HEK293 (cell line): ENCODE data around the gene PALD1.

ENCODE experiments used
- CTCF ChIA-PET: fragments of 350-600 bp; formaldehyde crosslinking; extraction: SDS; loops from one replicate; lab custom pipeline; 2021; ENCODE audit warnings: antibody characterized with exemption; lab: Yijun Ruan, JAX
- POLR2A ChIA-PET: fragments of 300-600 bp; formaldehyde crosslinking; extraction: SDS; loops from one replicate; lab custom pipeline; 2020; ENCODE audit warnings: antibody characterized with exemption, inconsistent platforms; lab: Yijun Ruan, JAX
- H3K27ac ChIP-seq: fragments of 200-500 bp; sonication (Bioruptor generic); 2 replicates; pipeline ENCODE4 v1.5.1; 2014; ENCODE audit warnings: low read depth, low read length, control low read depth, inconsistent platforms; ENCODE audit errors: extremely low read depth
- H3K36me3 ChIP-seq, 2 experiments: fragments of 200-500 bp in 1 of 2; sonication (Bioruptor generic) in 1 of 2; 1 replicate in 1 of 2; 2 replicates in 1 of 2; pipeline ENCODE4 v1.5.1; 2014 to 2017; ENCODE audit warnings: inconsistent platforms in 2 of 2, low read length in 2 of 2; ENCODE audit not compliant: control insufficient read depth in 2 of 2, insufficient read depth in 1 of 2
- H3K4me1 ChIP-seq: fragments of 200-500 bp; sonication (Bioruptor generic); 2 replicates; pipeline ENCODE4 v1.5.1; 2014; ENCODE audit warnings: mild to moderate bottlenecking, low read length, inconsistent platforms; ENCODE audit not compliant: control insufficient read depth, insufficient read depth
- H3K4me3 ChIP-seq: 2 replicates; pipeline ENCODE4 v1.5.1; 2011; ENCODE audit warnings: low read depth, mild to moderate bottlenecking, control low read depth, low read length, moderate library complexity
- H3K9me3 ChIP-seq: fragments of 200-500 bp; sonication (Bioruptor generic); 2 replicates; pipeline ENCODE4 v1.5.1; 2014; ENCODE audit warnings: low read depth, low read length, inconsistent platforms; ENCODE audit not compliant: control insufficient read depth, insufficient read depth
- KLF16 ChIP-seq: fragments of 450-650 bp; formaldehyde crosslinking; IDR thresholded peaks from 2 replicates; pipeline ENCODE4 v1.5.1; 2017; ENCODE audit warnings: missing biosample characterization, missing genetic modification characterization
- KLF9 ChIP-seq: fragments of 450-650 bp; formaldehyde crosslinking; IDR thresholded peaks from 2 replicates; pipeline ENCODE4 v1.5.1; 2016; ENCODE audit warnings: missing biosample characterization, missing genetic modification characterization, low read depth
- OVOL3 ChIP-seq: fragments of 450-650 bp; formaldehyde crosslinking; IDR thresholded peaks from 2 replicates; pipeline ENCODE4 v1.5.1; 2016; ENCODE audit warnings: missing biosample characterization, missing genetic modification characterization
- PRDM10 ChIP-seq: fragments of 450-650 bp; formaldehyde crosslinking; IDR thresholded peaks from 2 replicates; pipeline ENCODE4 v1.5.1; 2016; ENCODE audit warnings: missing biosample characterization, missing genetic modification characterization
- SALL2 ChIP-seq: fragments of 450-650 bp; formaldehyde crosslinking; IDR thresholded peaks from 2 replicates; pipeline ENCODE4 v1.5.0; 2017; ENCODE audit warnings: missing biosample characterization, mild to moderate bottlenecking, missing genetic modification characterization, borderline replicate concordance
- SP7 ChIP-seq: fragments of 450-650 bp; formaldehyde crosslinking; IDR thresholded peaks from 2 replicates; pipeline ENCODE4 v1.5.1; 2016; ENCODE audit warnings: missing biosample characterization, missing genetic modification characterization
- TSHZ1 ChIP-seq: fragments of 450-650 bp; formaldehyde crosslinking; IDR thresholded peaks from 2 replicates; pipeline ENCODE4 v1.5.1; 2016; ENCODE audit warnings: missing biosample characterization, missing genetic modification characterization, borderline replicate concordance
- ZBTB21 ChIP-seq: fragments of 450-650 bp; formaldehyde crosslinking; IDR thresholded peaks from 2 replicates; pipeline ENCODE4 v1.5.1; 2017; ENCODE audit warnings: missing biosample characterization, missing genetic modification characterization
- ZNF24 ChIP-seq: fragments of 450-650 bp; formaldehyde crosslinking; IDR thresholded peaks from 2 replicates; pipeline ENCODE4 v1.5.1; 2016; ENCODE audit warnings: missing biosample characterization, missing genetic modification characterization
- ZNF404 ChIP-seq: fragments of 450-650 bp; formaldehyde crosslinking; IDR thresholded peaks from 2 replicates; pipeline ENCODE4 v1.5.1; 2017; ENCODE audit warnings: missing biosample characterization, missing genetic modification characterization
- ZNF449 ChIP-seq: fragments of 450-650 bp; formaldehyde crosslinking; IDR thresholded peaks from 2 replicates; pipeline ENCODE4 v1.5.1; 2017; ENCODE audit warnings: missing biosample characterization, mild to moderate bottlenecking, missing genetic modification characterization, moderate library complexity
- ZNF501 ChIP-seq: fragments of 450-650 bp; formaldehyde crosslinking; IDR thresholded peaks from 2 replicates; pipeline ENCODE4 v1.5.1; 2016; ENCODE audit warnings: missing biosample characterization, missing genetic modification characterization
- ZNF624 ChIP-seq: fragments of 450-650 bp; formaldehyde crosslinking; IDR thresholded peaks from 2 replicates; pipeline ENCODE4 v1.5.1; 2017; ENCODE audit warnings: missing biosample characterization, missing genetic modification characterization
- ZNF629 ChIP-seq: fragments of 450-650 bp; formaldehyde crosslinking; IDR thresholded peaks from 2 replicates; pipeline ENCODE4 v1.5.1; 2017; ENCODE audit warnings: missing biosample characterization, missing genetic modification characterization
- ZNF664 ChIP-seq: fragments of 450-650 bp; formaldehyde crosslinking; IDR thresholded peaks from 2 replicates; pipeline ENCODE4 v1.5.1; 2016; ENCODE audit warnings: missing biosample characterization, missing genetic modification characterization
- ZNF670 ChIP-seq: fragments of 450-650 bp; formaldehyde crosslinking; IDR thresholded peaks from 2 replicates; pipeline ENCODE4 v1.5.1; 2016; ENCODE audit warnings: missing biosample characterization, missing genetic modification characterization, low read depth
- ZNF677 ChIP-seq: fragments of 450-650 bp; IDR thresholded peaks from 2 replicates; pipeline ENCODE4 v1.5.0; 2018; ENCODE audit warnings: missing biosample characterization, mild to moderate bottlenecking, missing genetic modification characterization, moderate library complexity
- ZNF837 ChIP-seq: fragments of 450-650 bp; formaldehyde crosslinking; IDR thresholded peaks from 2 replicates; pipeline ENCODE4 v1.5.1; 2016; ENCODE audit warnings: missing biosample characterization, missing genetic modification characterization
- ZSCAN23 ChIP-seq: fragments of 450-650 bp; formaldehyde crosslinking; IDR thresholded peaks from 2 replicates; pipeline ENCODE4 v1.5.1; 2016; ENCODE audit warnings: missing biosample characterization, missing genetic modification characterization
- ZSCAN30 ChIP-seq: fragments of 450-650 bp; IDR thresholded peaks from 2 replicates; pipeline ENCODE4 v1.5.1; 2018; ENCODE audit warnings: missing biosample characterization, mild to moderate bottlenecking, missing genetic modification characterization, moderate library complexity

The PALD1 gene

GRCh38 chr10:70518695-70519094 is 40.1 kb downstream of the PALD1 start:
- H3K9me3 ChIP-seq, result no peaks in the 10 kb centered on the region
- H3K36me3 ChIP-seq, result no peaks in the 10 kb centered on the region
- ChIA-PET CTCF (no interaction called here), POLR2A (no interaction called here)
- H3K27ac ChIP-seq, result no peak overlapping the region
- no peaks in the 10 kb centered on the region; the same call in 1 of the 2 replicates for H3K4me1 ChIP-seq
- H3K4me3 ChIP-seq, result no peak overlapping the region
- TF ChIP-seq KLF16 (tag by site-specific recombination) (no peak), ZNF664 (peak; percentile 82), OVOL3 (no peak)

- ChIA-PET CTCF (interaction anchor here (0.7 to 1.4 kb wide), 2 partner anchors 14 to 18 kb away, joined by 3 to 4 read pairs; no protein-coding TSS in a partner anchor), POLR2A (no interaction called here)
- peaks cover 0 to 4% of the 10 kb centered on the region in 2 experiments; a peak in 1 of 3 replicates for H3K36me3 ChIP-seq
- TF ChIP-seq ZNF24 (tag by site-specific recombination), result no peak
- no peak for TF ChIP-seq ZNF677 (tag by site-specific recombination)
- TF ChIP-seq ZSCAN30, result no peak
- no peak for TF ChIP-seq ZNF670
- TF ChIP-seq ZNF449 (tag by site-specific recombination), result no peak
- TF ChIP-seq KLF9 (tag by site-specific recombination), result no peak
- TF ChIP-seq SALL2 (tag by site-specific recombination), result no peak
- no peak for TF ChIP-seq ZNF629 (tag by site-specific recombination)
- no peak for TF ChIP-seq ZNF624 (tag by site-specific recombination)
- no peak for TF ChIP-seq ZSCAN23 (tag by site-specific recombination)
- TF ChIP-seq ZNF501 (tag by site-specific recombination), result no peak
- TF ChIP-seq SP7 (tag by site-specific recombination), result no peak
- TF ChIP-seq TSHZ1, result no peak
- TF ChIP-seq ZNF837 (tag by site-specific recombination), result no peak
- TF ChIP-seq ZBTB21, result no peak
- TF ChIP-seq ZNF404, result no peak
- no peak for TF ChIP-seq PRDM10 (tag by site-specific recombination)
- no peak overlapping the region for H3K4me3 ChIP-seq
- no peaks in the 10 kb centered on the region for H3K9me3 ChIP-seq
- H3K4me1 ChIP-seq, result no peaks in the 10 kb centered on the region
- no peak overlapping the region for H3K27ac ChIP-seq
These were observed 44.5 kb downstream of the PALD1 start for GRCh38 chr10:70523057-70523456.
